Measurements from ENCODE around the gene SCYGR2.

The SCYGR2 gene

DNA sequence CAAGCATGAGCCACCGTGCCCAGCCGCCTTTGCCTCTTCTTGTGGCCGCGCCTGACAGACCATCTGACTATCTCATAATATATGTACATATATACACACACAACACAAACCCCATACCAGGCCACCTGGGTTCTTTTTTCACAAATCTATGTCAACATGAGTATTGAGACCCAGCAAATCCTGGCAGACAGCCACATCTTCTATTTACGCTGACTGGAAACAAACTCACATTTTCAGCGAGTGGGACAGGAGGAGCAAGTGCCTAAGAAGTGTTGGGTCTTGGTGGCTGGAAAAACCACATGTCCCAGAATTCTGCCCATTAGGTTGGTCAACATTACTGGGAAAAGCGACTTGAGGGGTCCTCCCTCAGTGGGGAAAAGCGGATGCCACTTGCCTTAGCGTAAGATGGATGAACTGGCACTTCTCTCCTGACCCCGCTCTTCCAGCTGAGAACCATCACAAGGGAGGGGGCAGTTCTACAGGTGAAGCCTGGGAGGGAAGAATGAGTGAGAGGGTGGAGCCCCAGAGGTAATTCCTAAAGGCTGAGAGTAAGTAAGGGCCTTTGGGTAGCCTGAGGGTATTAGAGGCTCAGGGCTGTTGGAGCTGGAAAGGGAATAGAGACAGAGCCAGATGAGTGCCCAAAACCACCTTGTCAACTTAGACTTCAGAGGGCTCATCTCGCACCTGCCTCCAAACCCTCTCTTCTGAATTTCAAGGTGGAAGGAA is 14.0 kb downstream of the SCYGR2 start:
- no peak for DNase-seq (ENCODE audit: low spot score)

GRCh38 chr2:227613272-227613660 is 14.6 kb downstream of the SCYGR2 start:
- no peak for DNase-seq (ENCODE audit: low spot score)

DNA sequence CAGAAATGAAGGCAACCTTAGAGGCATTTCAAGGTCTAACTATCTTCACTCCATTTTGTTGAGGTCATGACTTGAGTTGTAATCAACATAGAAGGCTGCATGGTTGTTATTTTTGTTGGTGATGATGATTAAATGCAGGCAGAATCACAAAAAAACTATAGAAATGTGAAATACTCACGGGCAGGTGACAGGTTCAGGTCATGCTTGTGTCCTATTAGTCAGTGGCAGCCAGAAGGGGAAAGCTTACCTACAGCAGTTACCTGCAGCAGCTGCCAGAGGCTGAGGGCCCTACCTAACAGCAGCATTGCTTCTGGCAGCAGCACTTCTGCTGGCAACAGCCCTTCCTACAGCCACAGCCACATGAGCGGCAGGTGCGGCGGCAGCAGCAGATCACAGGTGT is 15.6 kb downstream of the SCYGR2 start:
- no peak for DNase-seq (ENCODE audit: low spot score)

GRCh38 chr2:227614740-227615139 is 16.0 kb downstream of the SCYGR2 start, which contains the start of gene SCYGR3:
Gene SCYGR3, minus strand, starts transcription at chr2:227614840. Its CDS starts 0 bp downstream, at chr2:227614840.
- DNase-seq (ENCODE audit: low spot score): no peak

DNA sequence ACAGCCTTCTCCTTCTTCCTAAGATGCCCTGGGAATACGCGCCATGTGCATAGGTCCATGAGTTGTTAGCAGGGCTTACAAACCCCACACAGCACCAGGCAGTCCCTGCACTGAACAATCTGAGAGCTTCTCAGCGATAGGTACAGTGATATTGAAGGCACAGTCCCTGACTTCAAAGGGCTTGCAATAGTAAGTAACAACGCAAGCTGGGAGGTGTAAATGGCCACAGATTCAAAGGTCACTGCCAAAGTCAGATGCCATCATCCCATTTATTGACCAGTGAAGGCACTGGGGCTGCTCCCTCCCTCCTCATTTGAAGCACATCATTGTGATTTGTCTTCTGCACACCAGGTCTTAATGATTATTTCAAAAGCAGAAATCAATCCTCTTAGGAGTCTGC is 16.5 kb downstream of the SCYGR2 start:
- no peak for DNase-seq (ENCODE audit: low spot score)

GRCh38 chr2:227615906-227616305 is 17.2 kb downstream of the SCYGR2 start:
- DNase-seq (ENCODE audit: low spot score): no peak

DNA sequence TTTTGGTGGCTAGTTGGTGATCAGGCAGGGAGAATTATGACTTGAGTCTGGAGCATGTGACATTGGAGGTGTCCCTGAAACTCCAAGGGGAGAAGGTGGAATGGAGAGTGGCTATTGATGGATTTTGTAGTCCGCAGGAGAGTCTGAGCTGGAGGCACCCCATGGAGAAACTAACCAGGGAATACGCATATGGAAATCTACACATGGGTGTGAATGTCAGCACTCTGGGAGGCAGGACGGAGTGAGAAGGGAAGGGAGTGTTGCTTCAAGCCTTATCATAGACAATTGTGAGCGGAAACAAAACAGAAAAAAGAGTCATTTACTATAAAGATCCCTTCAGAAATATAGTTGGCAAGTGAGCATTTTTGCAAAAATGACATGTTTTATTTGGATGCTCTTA is 17.9 kb downstream of the SCYGR2 start:
- no peak for DNase-seq (ENCODE audit: low spot score)

DNA sequence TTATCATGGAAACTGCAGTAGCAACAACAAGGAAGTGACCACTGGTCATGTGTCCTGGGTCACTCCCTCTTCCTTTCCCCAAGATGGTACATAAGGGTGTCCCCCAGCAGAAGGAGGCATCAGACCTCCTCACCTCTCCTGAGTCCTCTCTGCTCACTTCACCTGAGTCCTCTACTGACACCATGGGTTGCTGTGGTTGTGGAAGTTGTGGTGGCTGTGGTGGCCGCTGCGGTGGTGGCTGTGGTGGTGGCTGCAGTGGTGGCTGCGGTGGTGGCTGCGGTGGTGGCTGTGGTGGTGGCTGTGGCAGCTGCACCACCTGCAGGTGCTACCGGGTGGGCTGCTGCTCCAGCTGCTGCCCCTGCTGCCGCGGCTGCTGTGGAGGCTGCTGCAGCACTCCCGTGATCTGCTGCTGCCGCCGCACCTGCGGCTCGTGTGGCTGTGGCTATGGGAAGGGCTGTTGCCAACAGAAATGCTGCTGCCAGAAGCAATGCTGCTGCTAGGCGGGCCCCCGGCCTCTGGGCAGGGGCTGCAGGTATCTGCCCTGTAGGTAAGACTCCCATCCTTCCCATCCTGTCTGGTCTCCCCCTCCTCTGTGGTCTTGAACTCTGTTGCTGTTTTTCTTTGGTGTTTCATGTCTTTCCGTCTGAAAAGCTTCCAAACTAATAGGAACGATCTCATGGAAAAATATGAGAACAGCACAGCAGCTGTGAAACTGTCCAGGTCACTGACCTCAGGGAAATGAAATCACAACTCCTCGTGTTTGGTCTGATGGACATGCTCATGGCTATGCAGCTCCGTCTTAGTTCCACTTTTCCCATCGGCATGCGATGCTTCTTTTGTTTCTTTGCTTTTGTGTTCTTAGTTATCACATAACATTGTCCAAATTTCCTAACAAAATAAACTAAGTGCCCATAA is 18.9 kb downstream of the SCYGR2 start, which contains the start of gene SCYGR4:
SCYGR4 (plus strand) TSS at position 183 of the 915 bp plus-strand sequence; CDS start at position 183, 0 bp downstream.
- no peak for DNase-seq (ENCODE audit: low spot score)

DNA sequence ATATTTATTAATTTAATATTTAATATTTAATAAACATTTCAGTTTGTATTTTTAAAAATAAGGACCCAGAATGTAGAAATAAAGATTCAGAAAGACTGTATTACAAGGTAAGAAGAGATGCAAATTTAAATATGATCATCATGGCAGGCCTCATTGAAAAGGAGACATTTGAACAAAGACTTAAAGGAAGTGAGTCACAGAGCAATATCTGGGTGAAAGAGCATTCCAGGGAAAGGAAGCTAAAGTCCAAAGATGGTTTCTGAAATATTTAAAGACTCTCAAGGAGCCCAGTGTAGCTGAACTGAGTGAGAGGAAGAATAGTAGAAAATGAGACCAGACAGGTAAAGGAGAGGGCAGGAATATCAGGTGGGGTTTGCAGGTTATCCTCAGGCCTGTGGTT is 24.5 kb downstream of the SCYGR2 start:
- no peak for DNase-seq (ENCODE audit: low spot score)

DNA sequence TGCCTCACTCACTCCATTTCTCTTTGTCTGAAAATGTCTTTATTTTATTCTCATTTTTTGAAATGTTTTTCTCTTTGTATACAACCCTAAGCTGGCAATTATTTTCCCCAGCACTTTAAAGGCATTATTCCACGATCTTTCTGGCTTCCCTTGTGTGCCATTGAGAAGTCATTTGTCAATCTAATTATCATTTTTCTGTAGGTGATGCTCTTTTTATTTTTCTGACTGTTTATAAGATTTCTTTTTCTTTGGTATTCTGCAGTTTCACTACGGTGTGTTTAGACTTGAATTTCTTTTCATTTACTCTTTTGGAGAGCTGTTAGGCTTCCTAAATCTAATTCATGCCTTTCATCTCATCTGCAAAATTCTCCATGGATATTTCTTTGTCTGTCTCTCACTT is 26.7 kb downstream of the SCYGR2 start:
- no peak for DNase-seq (ENCODE audit: low spot score)

DNA sequence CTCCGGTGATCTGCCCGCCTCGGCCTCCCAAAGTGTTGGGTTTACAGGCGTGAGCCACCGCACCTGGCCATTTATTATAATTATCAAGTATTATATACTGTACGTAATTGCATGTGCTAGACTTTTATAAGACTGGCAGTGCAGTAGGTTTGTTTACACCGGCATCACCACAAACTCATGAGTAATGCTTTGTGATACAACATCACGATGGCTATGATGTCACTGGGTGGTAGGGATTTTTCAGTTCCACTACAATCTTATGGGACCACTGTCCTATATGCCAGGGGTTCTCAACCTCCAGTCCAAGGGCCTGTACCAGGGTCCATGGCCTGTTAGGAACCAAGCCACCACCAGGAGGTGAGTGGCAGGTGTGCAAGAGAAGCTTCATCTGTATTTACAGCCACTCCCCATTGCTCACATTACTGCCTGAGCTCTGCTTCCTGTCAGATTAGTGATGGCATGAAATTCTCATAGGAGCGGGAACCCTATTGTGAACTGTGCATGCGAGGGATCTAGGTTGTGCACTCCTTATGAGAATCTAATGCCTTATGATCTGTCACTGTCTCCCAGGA is 28.0 kb downstream of the SCYGR2 start:
- no peak for DNase-seq (ENCODE audit: low spot score)

- DNase-seq (ENCODE audit: low spot score): no peak
Measured at GRCh38 chr2:227627769-227628168, 29.1 kb downstream of the SCYGR2 start.

DNA sequence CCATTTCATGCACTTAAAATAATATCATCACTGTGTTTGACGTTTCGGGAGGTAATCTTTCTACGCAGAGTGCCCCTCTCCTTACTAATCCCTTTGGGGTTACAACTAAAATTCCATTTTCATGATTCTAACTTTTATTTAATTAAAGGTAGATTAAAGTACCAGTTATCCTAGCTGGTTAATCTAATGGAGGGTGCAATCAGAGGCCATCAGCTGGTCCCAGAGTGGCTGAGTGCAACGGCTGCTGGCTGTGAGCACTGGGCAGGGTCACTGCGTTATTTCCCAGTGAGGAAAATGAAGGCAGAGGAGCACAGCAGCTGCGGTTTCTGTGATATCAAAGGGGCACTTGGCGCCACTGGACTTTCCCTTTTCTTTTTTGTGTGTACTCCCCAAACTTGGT is 30.7 kb downstream of the SCYGR2 start:
- no peak for DNase-seq (ENCODE audit: low spot score)

DNA sequence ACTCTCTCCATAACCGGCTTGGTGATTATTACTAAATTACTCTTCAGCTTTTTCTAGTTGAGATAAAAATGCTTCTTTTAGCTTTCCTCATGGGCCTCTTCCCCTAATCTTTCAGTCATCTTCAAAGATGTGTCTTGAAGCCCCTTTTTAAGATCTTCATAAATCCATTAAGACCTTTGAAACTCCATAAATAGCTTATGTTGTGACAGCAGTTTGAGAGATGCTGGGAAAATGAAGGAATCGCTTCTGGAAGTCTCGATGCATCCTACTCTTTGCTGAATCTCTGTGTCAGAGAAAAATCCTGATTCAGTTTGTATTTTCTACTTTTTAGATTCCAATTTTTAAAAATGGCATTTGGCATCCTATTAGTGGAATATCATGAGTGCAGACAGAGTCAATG is 31.6 kb downstream of the SCYGR2 start:
- no peak for DNase-seq (ENCODE audit: low spot score)

DNA sequence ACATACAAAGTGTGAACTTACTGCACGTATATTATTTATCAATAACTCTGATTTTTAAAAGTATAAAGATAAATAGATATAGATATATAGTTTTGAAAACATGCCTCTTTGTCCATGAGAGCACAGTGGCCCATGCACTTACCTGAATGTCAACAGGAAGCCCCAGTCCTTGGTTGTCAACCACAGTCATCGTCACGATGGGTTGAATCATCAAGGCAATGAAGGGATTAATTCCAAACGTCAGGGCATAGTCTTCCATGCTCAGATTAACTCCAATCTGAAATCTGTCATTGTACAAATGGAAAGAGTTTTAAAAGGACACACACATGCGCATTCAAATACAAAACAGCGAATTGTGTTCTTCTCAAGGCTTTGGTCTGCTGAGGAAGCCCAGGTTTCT is 34.1 kb downstream of the SCYGR2 start:
- DNase-seq (ENCODE audit: low spot score): no peak

GRCh38 chr2:227634201-227634600 is 35.5 kb downstream of the SCYGR2 start:
- no peak for DNase-seq (ENCODE audit: low spot score)

GRCh38 chr2:227642656-227643055 is 44.0 kb downstream of the SCYGR2 start:
- no peak for DNase-seq (ENCODE audit: low spot score)

- no peak for DNase-seq (ENCODE audit: low spot score)
Measured at GRCh38 chr2:227643990-227644551, 45.4 kb downstream of the SCYGR2 start.
